Lung (tissue), 12 donors: ENCODE measurements around the gene EPB41L2. TPM values are rescaled to one million over a fixed set of nuclear protein-coding genes. Genes with fewer than 3 reads are reported as not detected.

Experiments used
- ATAC-seq: fragments of 200-7000 bp; cut with Tn5 transposase; one replicate; pipeline ENCODE4 v1.9.1; 2020; ENCODE audit warnings: moderate number of reproducible peaks; ENCODE audit not compliant: insufficient read depth, low FRiP score
- DNase-seq, 3 donors: peaks; one replicate each; pipeline ENCODE4 v3.0.0-alpha.2; 2013 to 2017
- H3K27ac ChIP-seq, 2 donors: one replicate each; pipeline ENCODE4 v1.5.1; 2013; ENCODE audit warnings: mild to moderate bottlenecking in 2 of 2, moderate library complexity in 2 of 2, control low read depth in 1 of 2, inconsistent platforms in 1 of 2, low read depth in 1 of 2, low read length in 1 of 2
- H3K27me3 ChIP-seq, 3 donors: one replicate each; pipeline ENCODE4 v1.5.1; 2013; ENCODE audit warnings: low read length in 2 of 3; ENCODE audit not compliant: control insufficient read depth in 3 of 3, insufficient read depth in 3 of 3
- H3K36me3 ChIP-seq, 4 donors: one replicate each; pipeline ENCODE4 v1.5.1; 2013; ENCODE audit warnings: low read length in 4 of 4, mild to moderate bottlenecking in 1 of 4, moderate library complexity in 1 of 4; ENCODE audit not compliant: control insufficient read depth in 4 of 4, insufficient read depth in 4 of 4
- H3K4me1 ChIP-seq, 5 donors: one replicate each; pipeline ENCODE4 v1.5.1; 2013; ENCODE audit warnings: low read length in 5 of 5, mild to moderate bottlenecking in 2 of 5, moderate library complexity in 1 of 5; ENCODE audit not compliant: control insufficient read depth in 5 of 5, insufficient read depth in 5 of 5
- H3K4me3 ChIP-seq: one replicate; pipeline ENCODE4 v1.5.1; 2013; ENCODE audit warnings: mild to moderate bottlenecking, control low read depth, moderate library complexity
- H3K9ac ChIP-seq, 2 donors: one replicate each; pipeline ENCODE4 v1.5.1; 2013; ENCODE audit warnings: low read length in 2 of 2, control low read depth in 1 of 2; ENCODE audit not compliant: insufficient read depth in 1 of 2
- H3K9me3 ChIP-seq, 4 donors: one replicate each; pipeline ENCODE4 v1.5.1; 2013; ENCODE audit warnings: low read length in 3 of 4, mild to moderate bottlenecking in 1 of 4, moderate library complexity in 1 of 4; ENCODE audit not compliant: control insufficient read depth in 4 of 4, insufficient read depth in 3 of 4
- WGBS, 2 donors: extraction: QIAGEN DNeasy Blood & Tissue Kit; methylation state at CpG; one replicate each; pipeline ENCODE4 v1.1.7; 2013; 5-methylcytosine and 5-hydroxymethylcytosine counted together
- polyA plus RNA-seq, 2 donors: library from polyadenylated mRNA; stranded (reverse); fragments of 200-250 nt; gene quantifications; one replicate each; pipeline ENCODE4 v1.2.1, GENCODE V29; 2013
- total RNA-seq, 2 donors: library from RNA; depleted of rRNA in 1 of 2; stranded (reverse); fragments of >200 nt in 1 of 2; gene quantifications; one replicate each; pipeline ENCODE4 v1.2.1, GENCODE V29; 2014 to 2021
- TF ChIP-seq, protein P1 (sequence below): IDR thresholded peaks from 2 replicates; pipeline ENCODE4 v1.5.1; 2012; ENCODE audit warnings: mild to moderate bottlenecking; ENCODE audit errors: control extremely low read depth, extremely low read depth
- donor health status: control.
- donor health status: control.
- donor health status: Bipolar disorder and iron deficiency.
- donor health status: healthy.
- donor health status: DM: yes; HTN: yes; CAD: no.

EPB41L2 gene
- total and polyA plus RNA-seq, 4 donors: 21.9 to 265 (median 52.7) TPM

GRCh38 chr6:130824978-130825694 lies 237.9 kb downstream of the EPB41L2 start:
- Histone ChIP-seq H3K4me3 (no peak overlapping the region), H3K36me3 (no peaks in the 10 kb centered on the region), H3K9ac (no peak overlapping the region), H3K27me3 (no peaks in the 10 kb centered on the region), H3K9me3 (no peaks in the 10 kb centered on the region), H3K4me1 (no peaks in the 10 kb centered on the region), H3K27ac (no peak overlapping the region)
- 81 to 82% methylated on average over 5 of the region's 5 CpGs for WGBS, 2 donors
- DNase-seq: no peak
- no peak for ATAC-seq
- TF ChIP-seq, protein P1, sequence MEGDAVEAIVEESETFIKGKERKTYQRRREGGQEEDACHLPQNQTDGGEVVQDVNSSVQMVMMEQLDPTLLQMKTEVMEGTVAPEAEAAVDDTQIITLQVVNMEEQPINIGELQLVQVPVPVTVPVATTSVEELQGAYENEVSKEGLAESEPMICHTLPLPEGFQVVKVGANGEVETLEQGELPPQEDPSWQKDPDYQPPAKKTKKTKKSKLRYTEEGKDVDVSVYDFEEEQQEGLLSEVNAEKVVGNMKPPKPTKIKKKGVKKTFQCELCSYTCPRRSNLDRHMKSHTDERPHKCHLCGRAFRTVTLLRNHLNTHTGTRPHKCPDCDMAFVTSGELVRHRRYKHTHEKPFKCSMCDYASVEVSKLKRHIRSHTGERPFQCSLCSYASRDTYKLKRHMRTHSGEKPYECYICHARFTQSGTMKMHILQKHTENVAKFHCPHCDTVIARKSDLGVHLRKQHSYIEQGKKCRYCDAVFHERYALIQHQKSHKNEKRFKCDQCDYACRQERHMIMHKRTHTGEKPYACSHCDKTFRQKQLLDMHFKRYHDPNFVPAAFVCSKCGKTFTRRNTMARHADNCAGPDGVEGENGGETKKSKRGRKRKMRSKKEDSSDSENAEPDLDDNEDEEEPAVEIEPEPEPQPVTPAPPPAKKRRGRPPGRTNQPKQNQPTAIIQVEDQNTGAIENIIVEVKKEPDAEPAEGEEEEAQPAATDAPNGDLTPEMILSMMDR: no peak

- ATAC-seq (no peak), DNase-seq (no peak)
- Histone ChIP-seq H3K36me3 (no peaks in the 10 kb centered on the region), H3K4me3 (no peak overlapping the region), H3K27ac (no peak overlapping the region), H3K9me3 (no peaks in the 10 kb centered on the region), H3K27me3 (no peaks in the 10 kb centered on the region), H3K4me1 (no peaks in the 10 kb centered on the region), H3K9ac (no peak overlapping the region)
- TF ChIP-seq, protein P1: no peak
- 89 to 96% methylated on average over 1 of the region's 1 CpG for WGBS, 2 donors
These were observed 240.3 kb downstream of the EPB41L2 start for GRCh38 chr6:130822736-130823135.

DNA sequence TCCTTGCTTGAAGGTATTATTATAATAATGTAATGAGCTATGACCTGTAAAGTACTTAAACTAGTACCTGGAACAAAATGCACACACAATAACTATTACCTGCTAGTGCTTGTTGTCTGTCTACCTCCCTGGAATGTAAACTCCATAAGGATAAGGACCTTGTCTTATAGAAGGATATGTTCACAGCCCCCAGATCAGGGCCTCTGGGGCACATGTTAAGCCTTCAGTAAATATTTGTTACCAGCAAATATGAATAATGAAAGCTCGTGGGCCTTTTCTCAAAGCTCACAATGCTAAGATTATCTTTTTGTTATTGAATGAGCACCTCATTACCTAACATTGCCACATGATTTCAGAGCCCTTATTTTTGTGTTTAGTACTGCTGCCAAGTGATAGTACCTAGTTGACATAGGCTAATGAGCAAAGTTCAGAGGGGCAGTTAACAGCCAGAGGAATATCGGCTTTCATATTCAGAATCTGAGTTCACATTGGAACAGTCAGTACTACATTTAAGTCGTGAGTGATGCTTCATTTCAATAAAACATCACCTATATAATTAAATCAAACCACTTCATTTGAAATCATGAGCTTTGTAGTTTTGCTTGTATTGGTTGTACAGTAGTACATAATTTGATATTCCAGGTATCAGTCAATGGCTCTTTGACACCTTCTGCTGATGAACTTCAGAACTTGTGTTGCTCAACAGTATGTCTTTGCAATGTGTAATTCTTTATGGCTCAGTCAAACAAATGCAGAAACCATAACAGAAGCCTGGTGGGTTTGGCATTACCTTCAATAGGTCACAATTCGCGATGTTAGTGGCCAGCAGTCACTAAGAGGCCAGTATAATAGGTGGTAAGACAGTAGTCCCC lies 247.6 kb downstream of the EPB41L2 start:
- no peak for ATAC-seq
- H3K27ac ChIP-seq: no peak overlapping the region
- H3K4me3 ChIP-seq: no peak overlapping the region
- H3K4me1 ChIP-seq: no peaks in the 10 kb centered on the region
- 75 to 77% methylated on average over 5 of the region's 5 CpGs for WGBS, 2 donors
- TF ChIP-seq, protein P1: no peak
- no peaks in the 10 kb centered on the region for H3K27me3 ChIP-seq
- H3K9ac ChIP-seq: no peak overlapping the region
- H3K36me3 ChIP-seq: no peaks in the 10 kb centered on the region
- no peaks in the 10 kb centered on the region for H3K9me3 ChIP-seq
- no peak for DNase-seq
